HG03175 (cell line): ENCODE results near the gene CFAP58.
"Not testable (repeated sequence)": the region's sequence is repeated elsewhere in the genome, so short reads cannot be mapped to it uniquely, and the experiment has no call there.

ENCODE experiments used
- ATAC-seq: cut with Tn5 transposase; IDR thresholded peaks from one replicate; pipeline ENCODE4 v1.9.1; 2021; ENCODE audit warnings: mild to moderate bottlenecking, moderate library complexity; ENCODE audit not compliant: unreplicated experiment

Gene CFAP58

DNA sequence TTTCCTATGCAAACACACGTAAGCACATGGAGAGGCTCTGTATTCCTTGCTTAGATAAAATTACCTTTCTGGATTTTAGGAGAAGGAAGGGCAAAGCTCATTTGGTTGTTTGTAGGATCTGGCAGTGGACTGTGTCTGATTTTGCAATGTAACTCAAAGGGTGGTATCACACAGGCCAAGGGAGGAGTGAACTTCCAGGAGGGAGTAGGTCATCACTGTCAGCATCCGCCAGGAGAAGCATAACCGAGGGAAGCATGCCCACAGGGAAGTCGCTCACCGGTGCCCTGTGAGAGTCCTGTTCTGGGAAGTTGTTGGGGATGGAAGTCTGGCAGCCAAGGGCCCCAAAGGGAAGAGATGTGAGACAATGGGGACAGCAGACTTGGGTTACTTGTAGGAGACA is 74.4 kb downstream of the CFAP58 start:
- ATAC-seq, result no peak

GRCh38 chr10:104429846-104430245 is 76.2 kb downstream of the CFAP58 start:
- ATAC-seq, result no peak

GRCh38 chr10:104430360-104430759 is 76.7 kb downstream of the CFAP58 start:
- no peak for ATAC-seq

DNA sequence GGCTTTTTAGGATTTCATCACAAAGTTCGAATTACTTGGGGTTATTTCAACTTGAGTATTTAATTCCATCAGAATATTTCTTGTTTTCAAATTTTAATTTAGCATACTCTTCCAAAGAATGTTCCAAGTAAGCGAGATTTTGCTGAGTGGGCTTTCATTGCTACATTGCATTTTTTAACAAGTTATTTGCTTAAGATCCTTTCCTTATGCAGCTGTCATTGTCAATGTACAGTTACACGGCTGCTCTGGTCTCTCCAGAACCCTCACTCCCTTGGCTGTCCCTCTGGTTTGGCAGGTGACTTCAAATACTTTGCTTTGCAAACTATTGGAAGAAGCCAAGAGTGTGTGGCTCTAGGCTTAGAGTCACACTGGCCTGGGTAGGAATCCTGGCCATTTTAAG is 80.0 kb downstream of the CFAP58 start:
- no peak for ATAC-seq

DNA sequence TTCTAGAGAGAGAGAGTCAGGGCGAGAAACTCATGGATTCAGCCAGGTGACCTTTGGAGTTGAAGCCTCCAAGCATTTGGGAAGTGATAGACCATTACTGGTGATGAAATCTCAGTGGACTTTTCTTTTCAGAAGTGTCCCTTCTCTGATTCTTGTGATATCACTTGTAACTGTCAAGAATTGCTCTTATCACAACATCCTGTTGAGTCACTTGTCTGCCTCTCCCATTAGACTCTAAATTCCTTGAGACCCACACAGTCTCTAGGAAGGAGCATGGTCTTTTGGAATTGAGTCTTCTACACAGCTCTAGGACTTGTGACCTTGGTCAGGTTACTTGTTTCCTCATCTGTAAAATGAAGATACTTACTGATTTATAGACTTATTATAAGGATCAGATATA is 81.0 kb downstream of the CFAP58 start:
- ATAC-seq, result no peak

DNA sequence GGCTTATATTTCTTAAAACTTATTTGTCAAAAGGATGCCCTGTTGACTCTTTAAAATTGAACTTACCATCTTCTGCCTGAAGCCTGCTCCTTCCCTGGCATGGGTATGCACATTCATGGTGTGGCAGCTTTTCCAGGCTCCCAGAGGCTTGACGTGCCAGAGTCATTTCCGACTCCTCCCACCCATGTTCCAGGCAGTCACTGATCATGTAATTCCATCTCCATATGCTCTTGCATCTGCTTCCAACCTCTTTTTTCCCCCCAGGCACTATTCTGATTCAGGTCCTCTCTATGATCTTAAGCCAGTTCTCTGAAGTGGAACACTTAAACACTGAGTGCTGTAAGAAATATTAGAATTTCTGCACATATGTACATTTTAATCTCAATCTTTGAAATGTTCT is 82.2 kb downstream of the CFAP58 start:
- ATAC-seq, result no peak

- ATAC-seq, result no peak
Observed at GRCh38 chr10:104437226-104437625, 83.6 kb downstream of the CFAP58 start.

GRCh38 chr10:104440221-104440620 is 86.6 kb downstream of the CFAP58 start:
- ATAC-seq, result no peak

DNA sequence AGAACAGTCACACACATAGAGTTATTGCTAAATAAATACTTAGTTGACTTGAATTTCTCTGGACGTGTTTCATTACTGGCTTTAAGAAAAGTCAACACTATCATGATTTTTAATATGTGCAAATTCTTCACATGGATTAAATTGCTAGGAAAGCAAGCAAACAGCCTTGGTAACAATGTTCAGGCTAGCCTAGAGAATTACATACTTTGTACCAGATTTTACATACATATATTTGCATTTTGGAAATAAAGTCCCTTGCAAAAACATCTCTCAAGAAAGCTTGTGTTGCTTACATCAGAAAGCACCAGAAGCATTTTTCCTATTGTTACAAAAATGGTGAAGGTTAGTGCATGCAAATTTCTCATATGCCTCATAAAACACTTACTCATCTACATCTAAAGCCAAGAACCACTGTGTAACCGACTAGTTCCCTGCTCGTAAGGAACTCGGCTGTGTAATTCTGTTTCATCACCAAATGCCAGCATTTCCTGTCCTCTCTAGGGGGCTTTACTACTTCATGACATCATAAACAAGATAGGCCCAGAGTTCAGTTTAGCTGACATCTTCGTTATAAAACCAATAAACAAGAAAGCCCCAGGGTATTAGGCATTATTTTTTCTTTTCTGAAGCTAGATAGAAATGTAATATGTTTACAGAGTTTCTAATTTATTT is 87.8 kb downstream of the CFAP58 start:
- ATAC-seq, result no peak

DNA sequence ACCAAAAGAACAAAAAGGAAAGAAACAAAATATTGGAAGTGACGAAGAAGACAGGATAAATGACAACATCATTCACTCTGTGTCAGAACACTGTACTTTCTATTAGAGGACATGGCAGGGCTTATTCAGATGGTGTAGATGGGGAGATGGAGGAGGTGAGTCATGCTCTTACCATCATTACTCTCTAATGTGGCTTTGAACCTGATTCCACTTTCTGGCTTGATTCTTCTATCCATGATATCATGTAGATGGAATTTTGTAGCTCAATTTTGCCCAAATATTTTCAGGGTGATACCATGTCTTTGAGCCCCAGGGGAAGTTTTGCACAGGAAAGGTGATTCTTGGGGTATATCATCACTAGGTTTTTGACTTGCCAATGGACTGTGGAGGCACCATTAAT is 91.7 kb downstream of the CFAP58 start:
- ATAC-seq, result no peak

DNA sequence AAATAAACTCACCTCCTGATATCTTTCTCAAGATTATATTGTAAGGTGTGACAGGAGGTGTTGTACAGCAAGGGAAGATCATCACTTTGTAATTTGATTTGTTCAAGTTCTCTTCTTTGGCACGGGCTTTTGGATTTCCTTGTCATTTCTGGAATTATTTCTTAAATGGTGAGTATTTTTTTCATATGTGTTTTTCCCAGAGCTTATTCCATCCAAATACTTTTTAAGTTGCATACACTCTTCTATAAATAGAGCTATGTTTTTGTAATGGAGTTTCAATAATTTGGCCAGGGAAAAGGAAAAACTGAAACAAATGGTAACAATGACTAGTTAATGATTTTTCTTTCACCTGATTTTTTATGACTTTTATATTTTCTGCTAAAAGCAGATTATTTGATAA is 92.5 kb downstream of the CFAP58 start:
- ATAC-seq, result no peak

GRCh38 chr10:104447331-104447730 is 93.7 kb downstream of the CFAP58 start:
- no peak for ATAC-seq

GRCh38 chr10:104447906-104448305 is 94.3 kb downstream of the CFAP58 start:
- no peak for ATAC-seq

DNA sequence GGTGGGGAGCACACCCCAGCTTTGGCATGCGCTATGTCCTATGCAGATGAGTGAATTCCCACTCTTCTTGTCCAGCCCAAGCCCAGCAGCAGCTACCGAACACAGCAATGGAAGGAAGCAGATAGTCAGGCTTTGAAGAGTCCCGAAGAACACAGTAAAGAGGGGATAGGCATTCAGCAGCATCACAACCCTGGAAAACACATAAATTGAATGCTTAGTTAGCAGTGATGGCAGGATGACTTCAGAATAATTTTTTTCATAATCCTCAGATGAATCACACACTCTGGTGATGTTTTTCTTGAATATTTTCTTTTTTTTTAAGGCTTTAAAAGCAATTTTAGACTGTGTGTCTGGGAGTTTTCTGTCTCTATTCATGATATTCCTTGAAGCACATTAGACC is 95.8 kb downstream of the CFAP58 start:
- ATAC-seq, result no peak

DNA sequence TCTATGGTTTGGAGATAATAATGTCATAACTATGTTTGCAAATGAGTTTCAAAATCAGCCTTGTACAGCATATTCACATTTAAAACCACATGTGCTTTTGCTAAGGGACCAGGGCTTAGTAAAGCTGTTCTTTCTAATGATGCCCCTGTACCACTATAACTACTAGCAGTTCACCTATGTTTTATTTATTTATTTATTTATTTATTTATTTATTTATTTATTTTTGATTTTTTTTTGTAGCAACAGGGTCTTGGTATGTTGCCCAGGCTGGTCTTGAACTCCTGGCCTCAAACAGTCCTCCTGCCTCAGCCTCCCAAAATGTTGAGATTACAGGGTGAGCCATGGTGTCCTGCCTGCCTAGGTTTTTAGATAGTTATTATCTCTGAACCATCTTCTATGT is 96.9 kb downstream of the CFAP58 start:
- ATAC-seq, result no peak

GRCh38 chr10:104450954-104451353 is 97.3 kb downstream of the CFAP58 start:
- ATAC-seq, result no peak

DNA sequence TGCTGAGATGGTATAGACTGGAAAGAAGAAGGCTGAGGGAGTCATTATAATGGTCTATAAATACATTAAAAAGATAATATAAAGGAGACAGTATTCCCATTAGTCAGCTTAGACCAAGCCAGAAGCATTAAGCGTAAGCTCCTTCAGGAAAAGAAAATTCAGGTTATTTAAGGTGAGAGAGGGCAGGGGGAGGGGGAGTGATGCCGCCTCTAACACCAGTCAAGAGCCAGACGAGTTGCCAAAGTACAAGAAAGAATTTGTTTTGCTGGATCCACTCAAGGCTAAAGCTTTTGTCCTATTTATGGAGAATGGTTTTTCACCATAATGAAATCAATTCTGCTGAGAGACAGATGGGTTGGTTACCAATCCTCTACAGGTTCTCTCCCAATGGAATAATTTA is 99.3 kb downstream of the CFAP58 start:
- no peak for ATAC-seq

DNA sequence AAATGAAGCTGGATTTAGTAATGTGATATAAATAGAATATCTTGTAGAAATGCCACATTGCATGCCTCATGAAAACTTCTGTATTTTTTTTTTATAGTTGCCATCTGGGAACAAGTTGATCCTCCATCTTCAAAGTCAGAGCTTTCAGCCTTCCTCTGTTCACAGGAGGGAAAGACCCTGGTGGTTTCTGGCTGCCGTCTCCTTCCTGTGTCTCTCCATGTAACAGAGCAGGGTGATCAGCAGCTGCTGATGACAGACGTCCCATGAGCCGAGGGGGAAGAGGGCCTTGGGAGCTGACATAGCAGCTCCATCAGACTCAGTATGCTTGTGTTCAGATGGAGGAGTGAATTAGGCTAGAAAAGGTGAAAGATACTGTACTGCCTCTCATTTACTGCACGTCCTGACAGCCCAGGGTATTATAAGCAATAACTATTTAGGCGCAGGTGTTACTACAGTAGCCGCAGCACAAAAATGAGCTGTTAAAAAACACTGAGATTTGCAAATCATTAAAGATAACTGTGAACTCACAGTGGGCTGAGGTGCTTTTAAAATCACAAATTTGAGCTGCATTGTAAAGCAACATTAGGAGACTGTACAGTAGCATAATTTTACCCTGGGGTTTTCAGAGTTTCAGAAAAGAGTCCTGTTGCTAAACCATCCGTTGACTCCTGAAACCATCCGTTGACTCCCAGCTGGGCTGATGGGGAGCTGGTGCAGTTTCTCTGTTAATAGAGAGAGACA is 103.3 kb downstream of the CFAP58 start:
- no peak for ATAC-seq

DNA sequence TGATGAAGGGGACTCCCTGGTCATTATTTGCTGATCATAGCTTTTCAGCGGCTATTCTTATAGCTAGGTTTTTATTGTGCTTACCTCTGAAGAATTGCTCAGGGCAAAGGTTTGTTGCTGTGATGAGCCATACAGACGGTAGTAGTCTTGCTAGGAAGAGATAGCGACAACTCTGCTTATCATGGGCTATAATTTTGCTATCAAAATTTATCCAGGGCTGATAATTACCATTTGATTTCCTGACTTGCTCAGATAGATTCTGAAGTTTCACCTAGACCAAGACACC is 103.9 kb downstream of the CFAP58 start:
- no peak for ATAC-seq

- ATAC-seq, result not testable (repeated sequence)
Observed at GRCh38 chr10:104465575-104465974, 111.9 kb downstream of the CFAP58 start.

GRCh38 chr10:104468818-104469217 is 115.2 kb downstream of the CFAP58 start:
- not testable (repeated sequence) for ATAC-seq

DNA sequence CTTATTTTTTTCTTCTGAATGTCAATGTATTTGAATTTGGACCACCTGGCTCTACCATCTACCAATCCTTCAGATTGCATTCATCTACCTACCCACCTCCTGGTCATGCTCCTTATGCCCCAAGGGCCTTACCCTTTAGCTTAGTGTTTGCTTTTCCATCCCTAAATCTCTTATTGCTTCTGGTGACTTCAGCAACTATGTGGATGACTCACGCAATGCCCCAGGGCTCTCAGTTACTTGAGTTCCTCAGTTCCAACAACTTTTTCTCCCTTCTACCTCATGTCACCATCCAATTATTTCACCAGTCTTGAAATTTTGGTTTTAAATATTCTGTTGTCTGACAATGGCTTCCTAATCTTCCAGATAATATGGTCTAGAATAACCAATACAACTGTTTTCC is 118.9 kb downstream of the CFAP58 start:
- ATAC-seq, result no peak
